ENCODE data around the gene WBP4.
"Not testable (repeated sequence)": the region's sequence is repeated elsewhere in the genome, so short reads cannot be mapped to it uniquely, and the experiment has no call there.

GRCh38 chr13:41095681-41096080 lies 34.4 kb downstream of the WBP4 start:
- TF ChIP-seq SIN3B (IDR thresholded peaks at IDR 0.05; ENCODE audit: low read length); POLR2AphosphoS5 (IDR thresholded peaks at IDR 0.05; ENCODE audit: low read depth, low read length); HINFP (CRISPR knock-in tag; IDR thresholded peaks at IDR 0.05; ENCODE audit: low read depth); ZNF563 (CRISPR knock-in tag; IDR thresholded peaks at IDR 0.05); ZSCAN20 (CRISPR knock-in tag; IDR thresholded peaks at IDR 0.05; ENCODE audit: borderline replicate concordance); ZNF121 (CRISPR knock-in tag; IDR thresholded peaks at IDR 0.05): not testable (repeated sequence)

Data from HepG2 (cell line).